Activated CD4-positive, alpha-beta T cell treated with anti-CD3 and anti-CD28 coated beads, Interleukin-2, amount 50 U/mL, for 24 hours (primary cell): Measurements from ENCODE around the gene ZGPAT.
"Not testable (repeated sequence)": the region's sequence is repeated elsewhere in the genome, so short reads cannot be mapped to it uniquely, and the experiment has no call there.

Experiments
- DNase-seq, 2 donors: peaks; one replicate each; pipeline ENCODE4 v3.0.0-alpha.2; 2020; ENCODE audit warnings: low read depth in 1 of 2, low spot score in 1 of 2

Gene ZGPAT

DNA sequence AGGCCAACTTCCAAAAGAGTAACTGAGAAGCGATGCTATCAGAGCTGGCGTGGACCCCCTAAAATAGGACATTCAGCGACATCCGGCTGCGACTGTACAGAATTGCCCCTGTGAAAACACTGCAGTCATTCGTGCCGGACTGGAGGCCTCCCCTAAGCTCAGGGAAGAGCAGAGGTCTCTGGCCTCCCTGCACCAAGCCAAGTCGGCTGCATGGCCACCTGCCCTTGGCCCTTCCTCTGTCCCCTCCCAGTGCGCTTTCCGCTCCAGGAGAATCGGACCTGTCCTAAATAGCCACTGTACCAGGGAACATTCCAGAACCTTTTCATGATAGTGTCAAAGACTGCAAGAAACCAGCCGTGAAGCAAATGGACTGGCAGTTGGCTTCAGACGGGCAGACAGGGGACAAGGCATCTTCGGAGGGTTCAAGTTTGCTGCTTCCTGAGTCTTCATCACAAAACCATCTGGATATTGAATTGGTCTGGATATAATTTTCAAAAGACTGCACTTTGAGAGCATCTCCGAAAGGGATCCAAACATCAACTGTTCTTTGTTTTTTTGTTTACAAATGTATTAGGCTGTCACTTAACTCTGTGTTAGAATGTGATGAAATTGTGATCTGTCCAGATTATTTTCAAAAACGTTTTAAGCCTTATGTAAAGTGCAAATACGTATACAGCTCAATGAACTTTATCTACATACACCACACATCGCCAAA is 48.3 kb downstream of the ZGPAT start:
- no peak for DNase-seq

DNA sequence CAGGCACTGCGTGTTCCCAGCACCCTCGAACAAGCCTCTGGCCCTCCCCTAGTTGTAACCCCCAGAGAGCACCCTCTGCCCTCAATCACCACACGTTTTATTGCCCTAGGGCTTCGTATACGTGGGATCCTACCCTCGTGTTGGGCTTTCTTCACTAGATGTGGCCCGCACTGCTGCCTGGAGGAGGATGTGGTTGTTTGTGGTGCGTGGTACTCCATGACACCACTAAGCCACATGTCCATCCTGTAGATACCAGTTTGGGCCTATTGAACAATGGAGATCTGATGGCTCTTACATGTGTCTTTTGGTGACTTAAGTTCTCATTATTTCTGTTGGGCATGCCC is 48.8 kb downstream of the ZGPAT start:
- no peak for DNase-seq

DNA sequence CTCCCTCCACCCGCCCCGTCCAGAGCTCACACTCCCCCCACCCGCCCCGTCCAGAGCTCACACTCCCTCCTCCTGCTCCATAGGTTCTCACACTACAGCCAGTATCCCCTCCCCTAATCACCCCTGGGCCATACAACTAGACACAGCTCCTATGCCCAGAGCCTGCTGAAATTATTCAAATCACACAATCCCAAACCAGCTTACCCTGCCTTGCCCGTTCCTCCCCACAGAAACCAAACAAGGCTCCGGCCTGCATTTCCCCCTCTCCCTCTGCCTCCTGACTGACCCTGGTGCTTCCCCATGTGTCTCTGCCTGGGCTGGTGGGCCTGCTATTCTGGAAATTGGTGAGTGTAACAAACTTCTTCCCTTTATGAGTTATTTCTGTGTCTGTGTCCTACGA is 50.3 kb downstream of the ZGPAT start:
- no peak for DNase-seq

DNA sequence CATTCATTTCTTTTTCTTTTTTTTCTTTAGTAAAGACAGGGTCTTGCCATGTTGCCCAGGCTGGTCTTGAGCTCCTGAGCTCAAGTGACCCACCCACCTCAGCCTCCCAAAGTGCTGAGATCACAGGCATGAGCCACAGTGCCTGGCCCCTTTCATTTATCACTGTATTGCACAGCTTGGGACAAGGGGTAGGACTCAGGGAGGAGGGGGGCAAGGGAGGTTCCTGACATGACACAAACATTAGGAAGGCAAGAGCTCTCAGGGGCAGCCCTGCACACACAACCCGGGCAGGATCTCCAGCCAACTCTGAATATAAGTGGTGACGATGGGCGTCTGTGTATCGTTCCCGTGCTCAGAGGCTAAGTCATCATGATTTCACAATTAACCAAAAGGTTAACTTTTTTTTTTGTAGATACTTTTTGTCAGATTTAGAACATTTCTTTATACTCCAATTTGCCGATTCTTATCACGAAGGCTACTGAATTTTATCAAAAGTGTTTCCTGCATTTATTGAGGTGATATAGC is 51.6 kb downstream of the ZGPAT start:
- no peak for DNase-seq

DNA sequence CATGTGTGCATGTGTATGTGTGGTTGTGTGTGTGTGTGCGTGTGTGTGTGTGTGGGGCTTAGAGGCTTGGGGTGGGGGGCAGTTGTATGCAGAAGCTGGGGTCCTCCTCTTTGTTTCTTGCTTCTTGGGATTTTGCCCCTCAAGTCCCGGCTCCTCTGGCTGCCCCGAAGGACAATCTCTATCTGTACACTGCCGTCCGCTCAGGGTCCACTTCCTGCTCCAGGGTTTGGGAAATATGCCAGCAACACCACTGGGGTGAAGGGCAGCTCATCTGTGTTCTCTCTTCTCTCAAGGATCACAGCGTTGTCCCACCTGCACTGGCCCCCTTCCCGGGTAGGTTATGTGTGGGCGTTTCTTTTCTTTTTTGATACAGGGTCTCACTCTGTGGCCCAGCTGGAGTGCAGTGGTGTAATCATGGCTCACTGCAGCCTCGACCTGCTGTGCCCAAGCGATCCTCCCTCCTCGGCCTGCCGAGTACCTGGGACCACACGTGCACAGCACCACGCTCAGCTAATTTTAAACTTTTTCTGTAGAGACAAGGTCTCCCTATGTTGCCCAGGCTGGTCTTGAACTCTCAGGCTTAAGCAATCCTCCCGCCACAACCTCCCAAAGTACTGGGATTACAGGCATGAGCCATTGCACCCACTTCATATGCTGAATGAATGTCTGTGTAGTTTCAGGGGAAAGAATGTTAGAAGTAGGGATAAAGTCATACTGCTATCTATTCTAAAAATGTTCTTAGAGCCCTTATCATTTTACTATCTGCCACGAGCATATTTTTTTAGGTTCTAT is 57.4 kb downstream of the ZGPAT start:
- DNase-seq = no peak

DNA sequence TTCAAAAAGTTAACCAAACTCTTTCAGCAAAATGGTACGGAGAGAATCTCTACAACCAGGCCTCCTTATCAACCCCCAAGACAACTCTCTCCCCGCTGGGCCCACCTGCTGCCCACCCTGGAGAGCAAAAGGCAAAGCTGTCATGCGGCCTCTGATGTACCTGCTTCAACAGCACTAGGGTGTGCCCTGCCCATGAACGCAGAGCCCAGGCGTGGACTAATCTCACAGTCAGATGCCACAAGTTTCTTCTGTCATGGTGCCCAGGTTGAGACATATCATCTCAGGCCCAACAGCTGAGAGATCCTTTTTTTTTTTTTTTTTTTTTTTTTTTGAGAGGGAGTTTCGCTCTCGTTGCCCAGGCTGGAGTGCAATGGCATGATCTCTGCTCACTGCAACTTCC is 58.1 kb downstream of the ZGPAT start:
- no peak for DNase-seq

DNA sequence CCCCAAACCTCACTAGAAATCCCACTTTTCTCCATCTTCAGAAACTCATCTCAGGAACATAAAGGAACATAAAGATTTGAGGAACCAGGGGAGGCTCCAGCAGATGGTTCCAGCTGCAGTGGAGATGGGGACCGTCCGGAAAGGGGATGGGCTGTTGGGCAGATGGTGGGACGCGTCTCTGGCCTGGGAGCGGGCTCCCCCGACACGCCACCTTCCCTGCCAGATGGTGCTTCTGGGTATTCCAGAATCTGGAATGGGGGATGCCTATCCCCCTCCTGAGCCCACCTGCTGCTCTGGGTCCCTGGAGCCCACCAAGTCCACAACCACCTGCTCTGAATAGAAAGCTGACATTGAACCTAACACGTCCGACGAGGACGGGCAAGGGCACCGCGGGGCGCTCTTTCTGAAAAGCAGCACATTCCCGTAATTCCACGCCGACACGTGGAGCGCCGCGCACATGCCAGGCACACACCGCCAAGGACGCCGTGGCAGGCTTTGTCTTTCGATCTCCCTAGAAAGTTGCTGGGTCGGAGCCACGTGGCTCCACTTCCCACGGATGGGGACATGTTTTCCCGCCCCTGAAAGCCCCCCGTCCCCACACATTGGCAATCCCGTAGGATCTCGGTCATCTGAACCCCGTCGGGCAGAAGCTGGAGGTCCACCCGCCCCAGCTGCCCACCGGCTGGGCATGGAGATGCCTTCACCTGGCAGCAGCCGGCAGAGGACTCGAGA is 59.0 kb downstream of the ZGPAT start:
- DNase-seq = no peak

DNA sequence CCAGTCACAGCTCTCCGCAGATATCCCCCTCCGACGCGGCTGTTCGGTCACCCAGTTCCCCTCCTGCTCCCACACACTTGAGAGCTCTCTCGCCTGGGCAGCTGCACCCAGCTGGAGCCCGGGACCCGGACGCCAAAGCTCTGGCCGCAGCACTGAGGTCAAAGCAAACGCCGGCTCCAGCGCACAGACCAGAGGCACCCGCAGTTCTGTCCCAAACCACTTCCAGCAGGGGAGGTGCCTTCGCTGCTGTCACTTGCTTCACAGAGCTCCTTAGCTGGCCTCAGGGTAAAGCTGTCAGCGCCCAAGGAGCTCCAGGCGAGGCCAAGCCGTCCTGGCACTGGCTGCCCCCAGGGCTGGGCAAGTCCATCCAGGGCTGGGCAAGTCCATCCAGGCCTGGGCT is 59.6 kb downstream of the ZGPAT start:
- no peak for DNase-seq

DNA sequence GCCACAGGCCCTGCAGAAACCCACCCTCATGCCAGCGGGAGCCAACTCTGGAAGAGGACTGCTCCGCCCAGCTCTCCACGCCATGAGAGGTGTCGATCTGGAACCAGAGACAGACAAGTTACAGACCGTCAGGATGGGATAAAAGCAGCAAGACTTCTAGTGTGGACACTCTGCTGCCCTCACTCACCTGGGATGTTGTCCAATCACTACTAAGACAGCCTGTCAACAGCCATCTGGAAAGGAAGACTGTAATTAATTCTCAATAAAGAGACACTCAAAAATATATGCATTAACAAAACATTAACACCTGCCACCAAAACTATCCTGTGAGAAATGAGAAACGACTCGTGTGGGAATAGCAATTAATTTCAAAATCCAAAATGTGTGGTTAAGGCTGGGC is 60.0 kb downstream of the ZGPAT start:
- no peak for DNase-seq

DNA sequence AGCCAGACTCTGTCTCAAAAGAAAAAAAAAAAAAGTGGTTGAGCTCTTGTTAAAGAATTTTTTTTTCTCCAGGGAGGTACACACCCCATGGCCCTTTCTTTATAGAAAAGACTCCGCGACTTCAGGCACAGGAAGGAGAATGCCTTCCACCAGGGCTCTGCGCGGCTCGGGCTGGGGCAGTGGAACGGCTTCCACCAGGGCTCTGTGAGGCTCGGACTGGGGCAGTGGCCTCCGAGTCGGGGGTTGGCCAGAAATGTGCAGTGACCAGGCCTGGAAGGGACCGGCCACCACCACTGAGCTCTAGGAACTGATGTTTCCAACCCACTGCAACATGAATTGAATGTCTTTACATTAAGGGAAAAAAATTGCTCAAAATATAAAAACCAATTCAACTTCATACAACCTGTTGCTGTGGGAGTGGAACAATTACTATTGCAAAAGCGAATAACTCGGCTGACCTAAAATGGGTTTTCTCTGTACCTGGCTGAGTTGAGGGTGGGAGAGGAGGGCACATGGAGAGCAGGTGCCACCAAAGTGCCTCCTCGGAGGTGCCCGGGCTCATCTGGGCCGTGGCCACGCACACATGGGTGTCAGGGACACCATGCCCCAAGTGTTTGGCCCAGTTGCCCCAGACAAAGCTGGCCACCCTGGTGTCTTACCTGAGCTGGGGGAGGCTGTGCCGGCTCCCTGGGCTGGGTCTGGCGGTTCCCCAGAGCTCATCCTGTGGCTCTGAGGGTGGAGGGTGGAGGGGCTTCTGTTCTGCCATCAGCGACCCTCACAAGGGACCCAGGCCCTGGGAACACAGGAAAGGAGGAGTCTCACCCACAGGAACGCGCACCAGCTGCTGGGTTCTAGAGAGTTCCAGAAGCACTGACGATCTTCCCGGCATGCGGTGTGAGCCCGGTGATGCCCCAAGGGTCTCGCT is 61.0 kb downstream of the ZGPAT start:
- no peak for DNase-seq

DNA sequence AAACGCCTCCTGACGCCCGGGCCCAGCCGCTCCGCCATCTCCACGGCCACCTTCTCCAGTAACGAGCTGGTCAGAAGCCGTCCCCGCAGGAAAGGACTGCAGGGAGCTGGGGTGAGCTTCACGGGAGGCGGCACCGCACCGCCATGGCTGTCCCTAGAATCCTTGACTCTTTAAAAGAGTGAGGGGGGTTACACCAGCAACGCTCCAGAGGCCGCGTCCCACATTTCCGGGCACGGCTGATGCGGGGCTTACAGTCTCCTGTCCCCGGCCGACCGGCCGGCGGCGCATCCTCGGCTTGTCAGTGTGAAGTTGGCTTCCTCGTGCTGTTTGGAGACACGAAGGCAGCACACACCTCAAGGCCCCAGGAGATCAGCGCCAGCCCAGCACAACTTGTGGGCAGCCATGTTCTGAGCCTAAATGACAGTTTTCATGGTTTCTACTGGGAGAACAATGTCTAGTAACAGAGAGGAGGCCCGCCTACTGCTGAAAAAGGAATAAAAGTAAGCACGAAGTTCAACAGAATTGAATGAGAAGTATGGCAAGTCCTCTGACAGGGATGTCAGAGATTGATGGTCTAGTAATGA is 62.1 kb downstream of the ZGPAT start:
- no peak for DNase-seq

DNA sequence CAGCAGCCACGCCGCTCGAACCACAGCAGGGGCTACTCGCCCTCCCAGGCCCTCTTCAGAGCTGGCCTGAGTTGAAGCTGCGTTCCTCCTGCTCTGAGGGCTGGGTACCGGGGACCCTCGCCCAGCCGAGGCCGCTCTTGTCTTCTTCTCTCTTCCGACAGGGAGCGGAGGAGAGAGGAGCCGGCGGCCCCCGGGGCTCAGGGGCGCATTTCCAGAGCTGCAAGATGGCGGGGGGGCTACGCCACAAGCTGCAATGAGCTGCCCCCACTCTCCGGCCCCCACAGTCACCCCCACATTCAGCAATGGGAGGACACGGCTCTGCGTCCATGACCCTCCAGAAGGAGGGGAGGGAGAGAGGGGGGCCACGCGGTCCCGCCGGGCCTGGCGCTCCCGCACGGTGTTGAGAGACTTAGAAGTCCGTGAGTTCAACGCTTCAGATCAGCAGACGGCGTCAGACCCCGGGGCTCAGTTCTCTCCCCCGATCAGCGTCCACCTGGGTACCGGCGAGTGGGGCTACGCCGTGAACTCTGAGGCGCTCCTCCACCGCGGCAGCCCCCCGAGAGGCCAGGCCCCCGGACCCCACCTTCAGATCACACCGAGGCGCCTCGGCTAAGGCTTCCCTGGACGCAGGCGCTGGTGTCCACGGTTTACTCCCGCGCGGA is 63.3 kb downstream of the ZGPAT start:
- no peak for DNase-seq

DNA sequence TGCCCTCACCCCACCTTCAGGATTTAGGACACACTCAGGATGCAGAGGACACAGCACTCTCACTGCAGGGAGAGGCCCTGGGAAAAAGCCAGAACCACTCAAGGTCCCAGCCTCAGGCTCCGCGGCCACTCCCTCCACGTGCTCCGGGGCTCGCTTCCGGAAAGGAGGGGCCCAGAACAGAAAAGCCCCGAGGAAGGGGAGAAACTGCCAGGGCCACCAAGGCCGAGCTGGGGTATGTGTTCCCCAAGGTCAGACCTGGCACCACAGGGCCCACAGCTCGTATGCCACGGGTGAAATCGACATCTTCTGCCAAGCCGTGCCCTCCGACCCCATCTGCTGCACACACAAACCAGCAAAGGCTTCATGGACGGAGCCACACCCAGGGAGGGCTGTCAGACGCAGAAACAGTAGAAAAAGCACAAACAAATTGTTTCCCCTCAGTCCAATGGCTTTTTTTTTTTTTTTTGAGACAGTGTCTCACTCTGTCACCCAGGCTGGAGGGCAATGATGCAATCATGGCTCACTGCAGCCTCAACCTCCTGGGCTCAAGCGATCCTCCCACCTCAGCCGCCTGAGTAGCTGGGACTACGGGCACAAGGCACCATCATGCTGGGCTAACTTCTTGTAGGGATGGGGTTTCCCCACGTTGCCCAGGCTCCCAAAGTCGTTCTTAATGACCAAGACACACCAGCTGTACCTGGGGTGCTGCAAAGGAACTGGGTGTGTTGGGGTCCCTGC is 65.1 kb downstream of the ZGPAT start:
- DNase-seq = no peak

DNA sequence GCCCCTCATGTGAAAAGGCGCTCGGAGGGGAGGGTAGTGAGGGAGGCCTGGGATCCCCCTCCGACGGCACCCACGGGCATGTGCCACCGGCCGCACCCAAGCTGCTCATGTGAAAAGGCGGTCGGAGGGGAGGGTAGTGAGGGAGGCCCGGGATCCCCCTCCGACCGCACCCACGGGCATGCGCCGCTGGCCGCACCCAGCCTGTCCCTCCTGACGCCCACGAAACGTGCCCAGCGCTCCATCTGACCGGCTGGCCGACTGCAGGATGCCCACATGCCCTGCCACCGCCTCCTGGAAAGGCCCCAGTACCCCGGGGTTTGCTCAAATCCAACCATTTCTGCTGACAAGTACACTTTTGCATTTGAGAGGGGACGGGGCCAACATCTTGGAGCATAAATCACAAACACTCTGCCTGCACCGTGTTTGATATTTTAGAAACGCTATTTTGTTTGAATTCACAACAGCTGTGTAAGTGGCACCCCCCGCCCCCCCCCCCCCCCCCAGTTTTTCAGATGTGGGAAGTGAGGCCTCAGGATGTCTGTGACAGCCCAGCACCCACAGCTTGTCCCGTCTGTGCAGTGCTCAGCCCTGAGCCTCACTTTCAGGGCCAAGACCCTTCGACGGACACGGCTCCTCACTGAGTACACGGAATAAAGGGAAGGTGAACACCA is 65.9 kb downstream of the ZGPAT start:
- DNase-seq = no peak

DNA sequence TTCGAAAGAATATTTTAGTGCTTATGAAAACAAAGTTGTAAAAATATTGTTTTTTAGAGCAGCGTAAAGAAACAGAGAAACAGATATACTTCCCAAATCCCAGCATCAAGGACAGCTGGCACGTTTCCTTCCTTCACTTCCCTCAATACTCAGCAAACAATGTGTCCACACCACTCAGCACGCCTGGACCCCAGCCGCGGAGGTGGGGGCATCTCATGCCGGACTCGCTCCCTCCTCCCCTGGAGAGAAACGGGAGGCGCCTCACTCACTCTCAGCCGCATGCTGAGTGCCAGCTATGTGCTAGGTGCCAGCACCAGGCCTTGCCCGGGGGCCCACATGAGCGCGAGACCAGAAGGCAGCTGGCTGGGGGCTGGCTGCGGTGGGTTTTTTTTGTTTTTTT is 66.5 kb downstream of the ZGPAT start:
- no peak for DNase-seq

DNA sequence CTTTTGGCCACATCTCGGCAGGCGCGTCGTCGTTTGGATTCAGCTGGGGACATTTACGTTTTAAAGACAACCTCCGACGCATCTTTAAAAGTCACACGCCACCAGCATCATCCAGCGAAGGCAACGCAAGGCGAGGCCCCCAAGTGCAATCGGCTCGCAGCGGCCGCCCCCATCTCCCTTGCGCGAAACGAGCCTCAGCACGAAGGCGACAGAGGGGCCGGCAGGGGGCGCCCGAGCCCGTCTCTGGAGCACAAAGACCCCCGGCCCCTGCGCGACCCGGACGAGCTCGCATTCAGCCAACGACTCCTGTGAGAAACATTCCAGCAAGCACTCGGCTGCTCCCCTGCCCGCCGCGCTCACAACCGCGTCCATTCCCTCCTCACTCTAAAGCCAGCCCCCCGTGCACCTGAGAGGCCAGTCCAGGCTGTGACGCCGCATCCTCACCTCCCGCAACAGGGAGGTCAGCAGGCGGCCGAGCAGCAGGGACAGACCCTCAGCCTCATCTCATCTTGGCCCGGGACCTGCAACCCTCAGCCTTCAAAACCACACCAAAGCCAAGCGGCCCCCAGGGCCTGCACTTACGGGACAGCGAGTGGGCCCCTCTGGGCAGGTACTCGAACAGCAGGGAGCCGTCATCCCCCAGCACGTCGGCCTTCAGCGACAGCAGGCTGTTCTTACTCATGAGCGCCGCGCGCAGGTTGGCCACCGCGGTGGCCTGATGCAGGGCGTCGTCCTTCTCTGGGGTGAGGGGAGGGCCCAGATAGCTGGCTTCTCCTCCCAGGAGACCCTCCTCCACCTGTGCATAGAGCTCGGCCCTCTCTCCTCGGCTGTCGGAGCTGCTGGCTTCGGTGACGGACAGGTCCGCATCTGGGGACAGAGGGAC is 67.5 kb downstream of the ZGPAT start:
- DNase-seq = no peak

DNA sequence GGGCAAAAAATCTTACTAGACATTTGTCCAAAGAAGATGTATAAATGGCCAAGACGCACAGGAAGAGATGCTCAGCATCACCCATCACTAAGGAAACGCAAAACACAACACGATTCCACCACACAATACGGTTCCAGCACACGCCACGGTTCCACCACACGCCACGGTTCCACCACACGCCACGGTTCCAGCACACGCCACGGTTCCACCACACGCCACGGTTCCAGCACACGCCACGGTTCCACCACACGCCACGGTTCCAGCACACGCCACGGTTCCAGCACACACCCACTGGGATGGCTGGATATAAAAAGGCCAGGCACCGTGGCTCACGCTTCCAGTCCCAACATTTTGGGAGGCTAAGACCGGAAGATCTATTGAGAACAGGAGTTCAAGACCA is 69.0 kb downstream of the ZGPAT start:
- not testable (repeated sequence) for DNase-seq

DNA sequence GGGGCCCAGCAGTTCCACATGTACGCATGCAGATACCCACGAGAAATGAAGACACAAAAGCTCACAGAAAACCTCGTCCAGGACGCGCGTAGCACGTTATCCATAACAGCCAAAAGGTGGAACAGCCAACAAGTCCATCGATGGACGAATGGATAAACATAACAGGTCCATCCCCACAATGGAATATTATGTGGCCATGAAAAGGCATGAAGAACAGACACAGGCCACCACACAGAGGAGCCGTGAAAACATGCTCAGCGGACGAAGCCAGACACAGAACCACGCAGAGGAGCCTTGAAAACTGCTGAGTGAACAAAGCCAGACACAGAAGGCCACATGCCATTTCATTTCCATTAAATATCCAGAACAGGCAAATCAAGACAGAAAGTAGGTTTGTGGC is 69.8 kb downstream of the ZGPAT start:
- DNase-seq = no peak
